Measurements from ENCODE around the gene PTPRM.

The PTPRM gene

DNA sequence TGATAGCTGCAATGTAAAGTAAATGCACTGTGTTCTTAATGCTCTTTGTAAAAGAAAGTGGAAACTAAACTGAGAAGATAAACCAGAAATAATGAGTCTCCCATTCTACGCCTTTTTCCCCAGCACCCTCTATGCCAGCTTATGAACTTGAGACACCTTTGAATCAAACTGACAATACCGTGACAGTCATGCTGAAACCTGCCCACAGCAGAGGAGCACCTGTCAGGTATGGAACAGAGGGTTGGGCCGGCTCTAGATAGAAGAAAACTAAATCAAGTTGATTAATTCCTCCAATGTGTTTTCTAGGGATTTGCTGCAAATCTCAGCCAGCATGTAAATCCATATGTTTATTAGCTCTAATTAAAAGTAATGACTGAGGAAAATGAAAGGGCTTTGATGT is 521.5 kb downstream of the PTPRM start:
- Histone ChIP-seq H3K36me3 (peaks cover 0 to 8% (median 7%) of the 10 kb centered on the region in 3 donors), H3K9me3 (no peaks in the 10 kb centered on the region), H3K27me3 (no peaks in the 10 kb centered on the region), H3K4me1 (peaks cover 0 to 11% (median 7%) of the 10 kb centered on the region in 4 donors), H3K27ac (no peak overlapping the region), H3K4me3 (no peak overlapping the region)
- intact Hi-C loops (cut with DNase I; ENCODE audit: low total_unique reads), result loop anchor here (10.0 kb wide), 1 partner anchor 506 kb away; no protein-coding TSS in a partner anchor
- TF ChIP-seq, protein P1, sequence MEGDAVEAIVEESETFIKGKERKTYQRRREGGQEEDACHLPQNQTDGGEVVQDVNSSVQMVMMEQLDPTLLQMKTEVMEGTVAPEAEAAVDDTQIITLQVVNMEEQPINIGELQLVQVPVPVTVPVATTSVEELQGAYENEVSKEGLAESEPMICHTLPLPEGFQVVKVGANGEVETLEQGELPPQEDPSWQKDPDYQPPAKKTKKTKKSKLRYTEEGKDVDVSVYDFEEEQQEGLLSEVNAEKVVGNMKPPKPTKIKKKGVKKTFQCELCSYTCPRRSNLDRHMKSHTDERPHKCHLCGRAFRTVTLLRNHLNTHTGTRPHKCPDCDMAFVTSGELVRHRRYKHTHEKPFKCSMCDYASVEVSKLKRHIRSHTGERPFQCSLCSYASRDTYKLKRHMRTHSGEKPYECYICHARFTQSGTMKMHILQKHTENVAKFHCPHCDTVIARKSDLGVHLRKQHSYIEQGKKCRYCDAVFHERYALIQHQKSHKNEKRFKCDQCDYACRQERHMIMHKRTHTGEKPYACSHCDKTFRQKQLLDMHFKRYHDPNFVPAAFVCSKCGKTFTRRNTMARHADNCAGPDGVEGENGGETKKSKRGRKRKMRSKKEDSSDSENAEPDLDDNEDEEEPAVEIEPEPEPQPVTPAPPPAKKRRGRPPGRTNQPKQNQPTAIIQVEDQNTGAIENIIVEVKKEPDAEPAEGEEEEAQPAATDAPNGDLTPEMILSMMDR (IDR thresholded peaks at IDR 0.05), result no peak
- DNase-seq, result no peak

DNA sequence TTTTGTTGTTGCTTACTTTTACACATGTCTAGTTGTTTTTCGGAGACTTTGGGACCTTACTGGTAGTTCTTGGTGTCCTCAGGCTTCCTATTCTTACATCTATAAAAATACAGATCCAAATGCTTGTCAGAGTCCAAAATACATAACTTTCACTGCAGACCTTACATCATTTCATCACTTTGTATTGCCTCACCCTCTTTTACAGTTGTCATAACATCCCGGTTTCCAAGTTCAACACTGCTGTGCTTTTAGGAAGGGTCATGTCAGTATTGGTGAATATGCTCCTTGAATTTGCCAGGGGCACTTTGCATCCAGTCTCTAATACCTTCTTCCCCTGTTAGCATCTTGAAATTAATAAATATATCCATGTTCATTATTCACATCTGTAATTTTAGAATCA is 523.9 kb downstream of the PTPRM start:
- TF ChIP-seq, protein P1 (IDR thresholded peaks at IDR 0.05), result no peak

DNA sequence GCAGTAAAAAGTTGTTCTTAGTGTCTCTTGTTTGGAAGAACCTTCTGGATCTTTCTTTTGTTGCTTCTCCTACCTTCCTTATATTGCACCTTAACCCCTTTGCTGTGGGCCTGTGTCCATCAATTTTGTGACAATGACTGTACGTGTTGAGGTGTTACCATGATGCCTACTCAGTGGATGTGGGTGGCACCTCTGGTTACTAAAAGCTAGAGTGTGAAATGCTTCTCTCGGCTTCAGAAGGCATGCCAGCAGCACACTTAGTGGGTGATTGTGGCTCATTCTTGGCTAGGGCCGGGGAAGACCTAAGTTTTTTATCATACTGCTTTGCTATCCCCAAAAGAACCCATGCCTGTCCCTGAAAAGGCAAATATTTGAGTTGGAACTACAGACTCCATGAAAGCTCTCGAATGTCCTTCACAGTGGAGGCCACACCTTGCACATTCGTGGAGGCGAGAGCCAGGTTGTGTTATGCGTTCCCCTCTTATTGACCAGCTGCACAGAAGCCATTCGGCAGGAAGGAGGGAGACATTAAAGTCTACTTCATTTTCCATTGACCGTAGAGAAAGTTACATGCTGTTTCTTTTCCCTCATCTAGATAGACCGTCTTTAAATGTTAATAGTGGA is 528.9 kb downstream of the PTPRM start:
- Histone ChIP-seq H3K4me1 (peaks cover 0 to 3% (median under 1%) of the 10 kb centered on the region in 4 donors), H3K4me3 (no peak overlapping the region), H3K27me3 (no peaks in the 10 kb centered on the region), H3K36me3 (peaks cover 0 to 11% (median 4%) of the 10 kb centered on the region in 3 donors), H3K9me3 (no peaks in the 10 kb centered on the region), H3K27ac (no peak overlapping the region)
- intact Hi-C loops (cut with DNase I; ENCODE audit: low total_unique reads), result no loop called here
- TF ChIP-seq, protein P1 (IDR thresholded peaks at IDR 0.05), result no peak
- DNase-seq, result no peak

More for the DNA sequence above, 523.9 kb downstream of the PTPRM start:
- no peak for DNase-seq
- Histone ChIP-seq H3K36me3 (peaks cover 0 to 3% (median 1%) of the 10 kb centered on the region in 3 donors), H3K27me3 (no peaks in the 10 kb centered on the region), H3K4me1 (peaks cover 0 to 11% (median 7%) of the 10 kb centered on the region in 4 donors), H3K27ac (no peak overlapping the region), H3K4me3 (no peak overlapping the region), H3K9me3 (no peaks in the 10 kb centered on the region)
- intact Hi-C loops (cut with DNase I; ENCODE audit: low total_unique reads), result no loop called here

DNA sequence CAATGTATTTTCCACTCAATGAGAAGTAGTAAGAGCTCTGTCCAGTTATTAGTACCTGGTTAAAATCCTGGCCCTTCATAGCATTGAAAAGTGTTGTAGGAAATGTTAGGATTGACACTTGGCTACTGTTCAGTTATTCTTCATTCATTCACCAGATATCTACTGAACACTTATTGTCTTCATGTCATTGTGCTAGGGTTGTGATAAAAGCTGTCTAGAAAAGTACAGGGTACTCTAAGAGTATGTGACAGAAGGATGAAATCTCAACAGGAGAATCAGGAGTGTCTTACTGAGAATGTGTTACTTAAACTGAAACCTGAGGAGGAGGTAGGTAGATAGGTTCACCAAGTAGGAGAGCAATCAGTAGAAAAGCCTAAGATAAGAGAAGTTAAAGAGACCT is 530.3 kb downstream of the PTPRM start:
- H3K4me3 ChIP-seq, result no peak overlapping the region
- DNase-seq, result no peak
- peaks cover 0 to 1% (median 0%) of the 10 kb centered on the region in 3 donors for H3K9me3 ChIP-seq
- TF ChIP-seq, protein P1 (IDR thresholded peaks at IDR 0.05), result no peak
- no peaks in the 10 kb centered on the region for H3K4me1 ChIP-seq
- H3K27ac ChIP-seq, result no peak overlapping the region
- intact Hi-C loops (cut with DNase I; ENCODE audit: low total_unique reads), result no loop called here
- peaks cover 0 to 14% (median 4%) of the 10 kb centered on the region in 3 donors for H3K36me3 ChIP-seq
- no peaks in the 10 kb centered on the region for H3K27me3 ChIP-seq

DNA sequence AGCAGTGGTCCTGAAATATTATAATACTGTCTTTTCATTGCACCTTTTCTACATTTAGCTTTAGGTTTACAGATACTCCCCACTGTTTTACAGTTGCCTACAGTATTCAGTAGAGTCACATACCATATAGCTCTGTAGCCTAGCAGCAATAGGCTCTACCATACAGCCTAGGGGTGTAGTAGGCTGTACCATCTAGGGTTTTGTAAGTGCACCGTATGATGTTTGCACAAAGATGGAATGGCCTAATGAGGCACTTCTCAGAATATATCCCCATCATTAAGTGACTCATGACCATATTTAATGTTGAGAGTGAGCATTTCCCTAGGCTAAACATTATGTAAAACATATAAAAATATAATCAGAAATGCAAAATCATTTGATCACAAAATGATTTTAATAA is 530.8 kb downstream of the PTPRM start:
- H3K27ac ChIP-seq, result no peak overlapping the region
- peaks cover 0 to 6% (median 4%) of the 10 kb centered on the region in 3 donors for H3K9me3 ChIP-seq
- DNase-seq, result no peak
- no peak overlapping the region for H3K4me3 ChIP-seq
- no peaks in the 10 kb centered on the region for H3K4me1 ChIP-seq
- TF ChIP-seq, protein P1 (IDR thresholded peaks at IDR 0.05), result no peak
- peaks cover 3 to 19% (median 4%) of the 10 kb centered on the region in 3 donors for H3K36me3 ChIP-seq
- no peaks in the 10 kb centered on the region for H3K27me3 ChIP-seq
- intact Hi-C loops (cut with DNase I; ENCODE audit: low total_unique reads), result no loop called here

Data from tibial artery (tissue), 4 donors.